Activated CD8-positive, alpha-beta memory T cell treated with anti-CD3 and anti-CD28 coated beads, Interleukin-2, amount 50 U/mL, for 1 hour (primary cell): ENCODE data around the gene RNF208.
"Not testable (repeated sequence)": the region's sequence is repeated elsewhere in the genome, so short reads cannot be mapped to it uniquely, and the experiment has no call there.

ENCODE experiments used
- DNase-seq: peaks from one replicate; pipeline ENCODE4 v3.0.0-alpha.2; 2020; ENCODE audit errors: extremely low read depth

Gene RNF208

GRCh38 chr9:137222190-137223077 is at the start of gene RNF208:
Gene RNF208, minus strand, starts transcription at chr9:137222240. Its CDS starts 1,028 bp downstream, at chr9:137221212.
- no peak for DNase-seq

- DNase-seq: no peak
These were observed 49.6 kb upstream of the RNF208 start for GRCh38 chr9:137271696-137272076.

- DNase-seq: no peak
These were observed 49.1 kb upstream of the RNF208 start for GRCh38 chr9:137270929-137271695.

- no peak for DNase-seq
These were observed 47.3 kb upstream of the RNF208 start for GRCh38 chr9:137269231-137269772.

GRCh38 chr9:137268538-137269201 is 46.6 kb upstream of the RNF208 start:
- no peak for DNase-seq

GRCh38 chr9:137267933-137268355 is 45.9 kb upstream of the RNF208 start:
- DNase-seq: no peak

- DNase-seq: no peak
These were observed 44.8 kb upstream of the RNF208 start for GRCh38 chr9:137266585-137267453.

- no peak for DNase-seq
These were observed 44.1 kb upstream of the RNF208 start for GRCh38 chr9:137266162-137266527.

- no peak for DNase-seq
These were observed 43.6 kb upstream of the RNF208 start for GRCh38 chr9:137265496-137266161.

GRCh38 chr9:137264067-137264466 is 42.0 kb upstream of the RNF208 start:
- no peak for DNase-seq

GRCh38 chr9:137263506-137263905 is 41.5 kb upstream of the RNF208 start:
- DNase-seq: no peak

GRCh38 chr9:137262909-137263285 is 40.9 kb upstream of the RNF208 start:
- DNase-seq: no peak

- DNase-seq: not testable (repeated sequence)
These were observed 40.3 kb upstream of the RNF208 start for GRCh38 chr9:137262173-137262908.

GRCh38 chr9:137256856-137257255 is 34.8 kb upstream of the RNF208 start:
- DNase-seq: no peak

- DNase-seq: no peak
These were observed 34.3 kb upstream of the RNF208 start for GRCh38 chr9:137256362-137256761.

- DNase-seq: no peak
These were observed 33.5 kb upstream of the RNF208 start for GRCh38 chr9:137255448-137256114.

- DNase-seq: peak; percentile 71
These were observed 32.8 kb upstream of the RNF208 start, which contains the start of gene NELFB for GRCh38 chr9:137254624-137255447. Gene NELFB, plus strand, starts transcription at chr9:137255327.
